ENCODE results near the gene TMEM213.

The TMEM213 gene

DNA sequence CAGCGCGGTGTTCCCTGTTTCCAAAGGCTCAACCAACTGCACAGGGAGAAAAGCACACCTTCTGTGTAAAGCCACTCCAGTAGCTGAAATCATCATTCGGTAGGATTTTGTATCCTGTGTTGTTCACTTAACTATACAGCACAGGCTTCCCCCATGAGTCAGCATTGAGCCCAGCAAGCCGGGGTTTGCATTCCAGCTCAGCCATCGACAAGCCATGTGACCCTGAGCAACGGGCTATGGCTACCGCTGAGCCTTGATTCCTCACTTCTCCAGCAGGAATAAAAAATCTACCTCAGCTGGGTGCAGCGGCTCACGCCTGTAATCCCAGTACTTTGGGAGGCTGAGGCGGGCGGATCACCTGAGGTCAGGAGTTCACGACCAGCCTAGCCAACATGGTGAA lies 44.3 kb downstream of the TMEM213 start:
- DNase-seq (ENCODE audit: low read depth, low spot score): no peak

DNA sequence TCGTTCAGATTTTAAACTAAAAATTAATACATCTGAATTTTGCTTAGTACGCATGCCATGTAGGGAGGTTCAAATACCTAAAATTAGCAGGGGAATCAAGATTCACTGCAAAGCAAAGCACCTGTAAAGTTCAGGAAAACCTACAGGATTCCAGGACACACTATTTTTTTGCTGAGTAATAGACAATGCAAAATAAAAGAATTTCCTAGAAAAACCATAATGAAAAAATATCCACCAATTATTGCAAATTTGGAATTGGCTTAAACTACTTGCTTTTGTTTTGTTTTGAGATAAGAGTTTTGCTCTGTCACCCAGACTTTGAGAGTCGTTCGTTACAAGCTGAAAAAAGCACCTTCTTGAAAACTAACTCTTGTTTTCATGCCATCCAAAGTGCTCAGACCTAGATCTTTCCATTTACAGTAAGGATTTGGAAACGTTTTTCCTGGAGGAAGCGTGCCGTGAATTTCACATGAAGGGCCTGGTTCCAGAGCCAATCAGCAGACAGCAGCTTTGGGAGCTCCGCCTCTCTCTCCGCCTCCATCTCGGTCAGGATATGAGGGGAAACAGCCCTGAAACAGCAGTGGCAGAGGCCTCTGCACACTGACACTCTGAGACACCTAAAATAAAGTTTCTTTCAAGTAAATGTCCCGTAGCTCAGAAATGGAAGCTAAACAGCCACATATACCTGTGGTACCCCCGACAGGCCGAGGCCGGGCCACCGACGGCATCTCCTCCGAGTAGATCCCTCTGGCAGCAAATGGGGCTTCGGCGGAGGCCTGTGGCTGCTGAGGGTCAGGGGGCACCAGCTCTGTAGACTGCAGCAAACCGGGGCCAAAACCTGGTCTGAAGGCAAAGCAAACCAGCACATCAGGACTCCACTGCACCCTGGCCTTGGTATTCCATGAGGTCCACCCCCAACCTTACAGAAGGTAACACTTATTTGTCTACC lies 46.1 kb downstream of the TMEM213 start:
- no peak for DNase-seq (ENCODE audit: low read depth, low spot score)

DNA sequence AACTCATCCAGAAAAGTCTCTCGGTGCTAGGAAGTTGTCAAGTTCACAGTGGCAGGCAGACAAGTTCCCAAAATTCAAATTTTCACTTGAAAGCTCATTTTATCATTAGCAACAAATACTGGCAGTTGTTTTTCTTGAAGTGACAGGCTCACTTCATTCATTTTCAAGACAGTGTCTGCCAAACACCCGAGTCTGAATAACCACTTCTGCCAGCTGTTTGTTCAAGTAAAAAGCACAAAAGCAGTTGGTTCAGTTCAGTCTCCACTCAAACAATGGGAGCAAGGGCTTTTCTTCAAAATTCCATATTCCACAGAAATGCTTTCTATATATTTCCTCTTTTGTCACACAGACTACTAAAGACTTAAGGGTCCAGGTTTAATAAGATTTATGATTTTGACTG lies 47.9 kb downstream of the TMEM213 start:
- DNase-seq (ENCODE audit: low read depth, low spot score): no peak

DNA sequence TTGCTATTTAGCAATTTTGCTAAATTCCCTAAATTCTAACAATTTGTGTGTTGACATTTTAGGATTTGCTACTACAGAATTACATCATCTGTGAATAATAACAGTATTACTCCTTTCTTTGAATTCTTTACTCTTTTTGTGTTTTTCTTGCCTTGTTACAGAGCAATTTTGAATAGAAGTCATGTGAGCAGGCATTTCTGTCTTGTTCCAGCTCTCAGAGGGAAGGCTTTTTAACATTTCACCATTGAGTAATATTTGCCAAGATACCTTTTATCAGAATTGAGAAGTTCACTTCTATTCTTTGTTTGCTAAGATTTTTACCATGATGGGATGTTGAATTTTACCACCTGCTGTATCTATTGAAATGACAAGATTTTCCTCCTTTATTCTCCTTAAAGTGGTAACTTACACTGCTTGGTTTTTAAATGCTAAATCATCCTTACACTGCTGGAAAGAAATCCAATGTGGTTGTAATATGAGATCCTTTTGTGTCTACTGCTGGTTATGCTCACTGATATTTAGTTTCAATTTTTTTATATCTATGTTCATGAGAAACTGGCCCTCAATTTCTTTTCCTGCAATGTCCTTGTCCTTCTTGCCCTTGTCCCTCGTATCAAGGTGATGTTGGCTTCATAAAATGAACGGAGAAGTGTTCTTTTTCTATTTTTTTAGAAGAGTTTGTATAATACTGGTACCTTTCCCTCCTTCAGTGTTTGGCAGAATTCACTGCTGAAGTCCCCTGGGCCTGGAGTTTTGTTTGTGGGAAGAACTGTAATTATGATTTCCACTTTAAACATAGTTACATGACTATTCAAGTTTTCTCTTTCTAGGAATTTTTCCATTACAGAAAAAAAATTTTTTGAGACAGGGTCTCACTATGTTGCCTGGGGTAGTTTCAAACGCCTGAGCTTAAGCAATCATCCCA lies 50.5 kb downstream of the TMEM213 start:
- no peak for DNase-seq (ENCODE audit: low read depth, low spot score)

DNA sequence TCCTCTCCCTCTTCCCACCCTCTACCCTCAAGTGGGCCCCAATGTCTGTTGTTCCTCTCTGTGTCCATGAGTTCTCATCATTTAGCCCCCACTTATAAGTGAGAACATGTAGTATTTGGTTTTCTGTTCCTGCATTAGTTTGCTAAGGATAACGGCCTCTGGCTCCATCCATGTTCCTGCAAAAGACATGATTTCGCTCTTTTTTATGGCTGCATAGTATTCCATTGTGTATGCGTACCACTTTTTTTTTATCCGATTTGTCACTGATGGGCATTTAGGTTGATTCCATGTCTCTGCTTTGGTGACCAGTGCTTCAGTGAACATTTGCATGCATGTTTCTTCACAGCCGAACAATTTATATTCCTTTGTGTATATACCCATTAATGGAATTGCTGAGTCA lies 51.9 kb downstream of the TMEM213 start:
- no peak for DNase-seq (ENCODE audit: low read depth, low spot score)

DNA sequence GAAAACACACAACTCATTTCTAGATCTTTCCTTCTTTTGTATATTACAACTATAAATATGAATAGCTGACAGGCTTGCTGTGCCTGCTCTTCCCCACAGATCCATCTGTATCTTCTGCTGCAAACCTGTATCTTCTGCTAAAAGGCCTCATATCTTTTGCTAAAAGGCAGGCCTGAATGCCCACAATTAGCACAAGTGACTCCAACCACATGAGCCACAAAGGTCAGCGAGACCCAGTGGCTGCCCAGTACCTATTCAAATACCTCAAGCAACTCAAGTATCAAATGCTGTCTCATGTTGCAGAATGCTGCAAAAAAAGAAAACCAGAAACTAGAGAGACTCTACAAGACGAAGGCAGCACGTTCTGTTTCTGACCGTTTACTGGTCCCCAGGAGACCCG lies 54.7 kb downstream of the TMEM213 start:
- DNase-seq (ENCODE audit: low read depth, low spot score): no peak

DNA sequence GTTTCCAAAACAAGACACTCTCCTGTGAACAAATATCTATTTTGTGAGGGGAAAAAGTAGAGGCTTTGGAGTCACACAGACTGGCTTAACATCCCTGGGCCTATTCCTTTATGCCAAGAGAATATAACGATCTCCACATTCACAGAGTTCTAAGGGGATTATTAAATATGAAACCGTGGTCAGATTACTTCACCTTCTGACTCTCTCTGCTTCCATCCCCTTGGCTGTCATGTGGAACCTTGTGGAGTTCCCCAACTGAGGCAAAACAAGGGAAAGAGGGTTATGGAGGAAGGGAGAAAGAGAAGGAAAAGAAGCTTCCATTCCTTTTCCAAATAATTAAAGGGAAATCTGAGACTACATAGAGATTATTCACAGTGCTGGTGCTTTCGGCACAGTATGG lies 55.7 kb downstream of the TMEM213 start:
- DNase-seq (ENCODE audit: low read depth, low spot score): no peak

DNA sequence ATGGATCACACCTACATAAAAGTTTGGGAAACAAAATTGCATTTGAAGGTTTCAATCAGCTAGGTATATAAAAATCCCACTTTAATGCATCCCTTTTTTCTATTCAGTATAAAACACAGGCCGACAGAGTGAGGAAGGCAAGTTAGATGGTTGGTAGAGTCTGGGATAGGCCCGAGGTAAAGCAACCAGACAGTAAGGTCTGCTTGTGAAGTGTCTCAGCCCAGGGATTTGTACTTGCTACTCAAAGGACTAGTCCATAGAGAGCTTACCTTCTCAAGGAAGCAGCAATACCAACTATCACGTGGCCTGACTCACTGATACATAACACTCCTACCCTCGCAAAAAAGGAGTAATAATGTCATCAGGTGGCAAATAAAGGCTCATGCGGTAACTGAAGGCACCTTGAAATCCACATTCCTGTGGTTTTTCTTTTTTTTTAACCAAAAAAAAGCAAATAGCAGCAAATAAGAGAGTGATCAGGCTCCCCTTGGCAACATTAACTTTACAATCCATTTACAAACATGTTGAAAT lies 56.4 kb downstream of the TMEM213 start:
- DNase-seq (ENCODE audit: low read depth, low spot score): no peak

DNA sequence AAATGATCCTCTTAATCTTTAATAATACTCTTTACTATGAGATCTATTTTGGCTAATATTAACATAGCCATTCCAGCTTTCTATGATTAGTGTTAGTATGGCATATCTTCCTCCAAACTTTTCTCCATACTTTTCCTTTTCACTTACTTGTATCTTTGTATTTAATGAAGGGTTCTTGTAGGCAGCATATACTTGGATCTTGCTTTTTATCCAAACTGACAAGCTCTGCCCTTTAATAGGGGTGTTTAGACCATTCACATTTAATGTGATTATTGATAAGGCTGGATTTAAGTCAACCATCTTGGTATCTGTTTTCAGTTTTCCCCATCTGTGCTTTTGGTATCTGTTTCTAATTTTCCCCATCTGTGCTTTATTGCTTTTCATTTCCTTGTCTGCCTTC lies 59.9 kb downstream of the TMEM213 start:
- DNase-seq (ENCODE audit: low read depth, low spot score): no peak

DNA sequence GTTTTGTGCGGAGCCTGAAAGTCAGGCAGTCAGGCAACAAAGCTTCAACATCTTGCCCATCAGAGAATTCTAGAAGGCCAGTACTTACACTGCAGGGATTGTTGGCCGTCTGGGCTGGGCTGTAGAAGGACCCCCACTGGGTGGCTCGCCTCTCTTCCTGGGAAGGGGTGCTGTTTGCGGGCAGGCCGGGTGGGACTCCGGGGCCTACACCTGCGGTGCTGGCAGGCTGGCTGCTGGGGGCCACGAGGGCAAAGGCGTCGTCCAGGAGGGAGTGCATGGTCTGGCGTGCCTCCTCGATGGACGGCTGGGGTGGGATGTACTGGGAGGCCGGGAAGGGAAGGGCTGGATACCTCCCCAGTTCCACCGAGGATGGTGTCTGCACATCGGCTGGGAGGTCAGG lies 63.3 kb downstream of the TMEM213 start:
- no peak for DNase-seq (ENCODE audit: low read depth, low spot score)

DNA sequence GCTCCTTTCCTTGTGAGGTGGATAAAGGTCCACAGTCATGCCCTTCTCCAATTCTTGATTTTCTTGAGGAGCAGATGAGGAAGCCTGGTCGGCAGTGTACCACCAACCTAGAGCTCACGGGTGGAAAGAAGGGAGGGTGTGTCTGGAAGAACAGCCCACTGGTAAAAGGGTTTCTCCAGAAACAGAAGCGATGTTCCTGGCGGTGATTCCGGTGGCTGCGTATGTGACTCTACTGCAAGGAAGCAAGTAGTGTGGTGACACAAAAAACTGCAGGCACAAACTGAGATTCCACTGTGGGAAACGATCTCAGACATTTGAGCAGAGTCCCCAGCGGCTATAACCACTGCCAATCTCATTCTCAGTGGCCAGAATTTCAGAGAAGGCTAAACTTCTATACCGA lies 66.1 kb downstream of the TMEM213 start:
- DNase-seq (ENCODE audit: low read depth, low spot score): no peak

DNA sequence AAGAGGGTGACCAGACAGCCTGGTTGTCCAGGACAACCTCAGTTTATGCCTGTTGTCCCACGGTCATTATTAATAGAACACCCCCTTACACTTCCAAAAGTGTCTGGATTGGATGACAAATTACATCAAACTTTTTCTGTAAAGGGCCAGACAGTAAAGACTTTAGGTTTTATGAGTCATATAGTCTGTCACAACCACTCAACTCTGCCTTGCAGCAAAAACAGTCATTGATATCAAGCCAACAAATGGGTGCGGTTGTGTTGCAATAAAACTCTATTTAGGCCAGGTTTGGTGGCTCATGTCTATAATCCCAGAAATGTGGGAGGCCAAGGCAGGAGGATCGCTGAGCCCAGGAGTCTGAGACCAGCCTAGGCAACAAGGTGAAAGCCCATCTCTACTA lies 66.9 kb downstream of the TMEM213 start:
- DNase-seq (ENCODE audit: low read depth, low spot score): no peak

DNA sequence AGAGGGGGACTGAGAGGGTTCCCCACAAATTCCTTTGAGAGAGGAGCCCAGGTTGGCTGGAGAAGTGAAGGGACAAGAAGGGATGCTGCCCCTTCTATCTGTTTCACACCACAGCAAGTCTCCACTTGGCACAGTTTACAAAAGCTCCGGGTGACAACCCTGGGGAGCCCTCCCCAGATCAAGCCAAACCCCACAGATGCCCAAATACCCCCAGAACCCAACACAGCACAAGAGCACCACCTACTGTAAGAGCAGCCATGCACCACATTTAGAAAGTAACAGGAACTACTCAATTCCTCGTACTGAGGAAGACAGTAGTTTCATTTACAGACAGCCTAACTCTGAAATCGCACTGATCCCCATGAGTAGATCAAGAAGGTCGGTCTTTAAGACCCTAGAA lies 68.0 kb downstream of the TMEM213 start:
- DNase-seq (ENCODE audit: low read depth, low spot score): no peak

DNA sequence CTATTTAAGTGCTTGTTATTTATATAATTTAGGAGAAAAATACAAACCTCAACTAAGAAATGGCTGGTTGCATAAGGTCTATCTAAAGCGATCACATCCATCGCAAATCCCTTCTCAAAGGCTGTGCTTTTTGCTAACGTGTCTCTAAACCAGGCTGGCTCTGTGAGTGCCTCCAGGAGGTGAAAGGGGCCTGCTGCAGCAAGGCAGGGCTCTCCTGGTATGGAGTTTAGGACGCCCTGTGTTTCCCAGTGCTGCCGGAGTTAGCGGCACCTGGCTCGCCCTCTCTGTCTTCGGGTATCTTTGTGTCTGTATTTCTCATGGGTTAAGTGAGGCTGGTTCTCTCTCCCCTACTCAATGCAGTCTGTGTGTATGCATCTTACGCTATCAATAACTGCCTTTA lies 68.6 kb downstream of the TMEM213 start:
- DNase-seq (ENCODE audit: low read depth, low spot score): no peak

DNA sequence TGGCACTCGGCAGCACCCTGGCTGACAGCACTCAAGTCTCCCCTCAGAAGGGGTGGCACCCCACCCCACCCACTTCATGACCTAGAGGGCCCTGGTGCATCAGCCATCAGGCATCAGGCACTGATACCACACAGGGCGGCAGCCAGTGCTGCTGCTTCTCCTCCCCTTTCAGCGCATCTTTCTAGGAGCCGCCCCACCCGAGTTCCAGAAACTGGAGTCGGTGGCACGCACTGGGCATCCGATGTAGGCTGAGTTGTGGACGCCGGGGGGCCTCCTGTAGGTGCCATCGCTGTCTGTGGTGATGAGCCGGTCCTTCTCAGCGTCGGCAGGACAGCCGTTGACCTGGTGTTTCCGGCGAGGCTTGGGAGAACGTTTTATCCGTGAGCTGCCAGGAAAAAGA lies 70.0 kb downstream of the TMEM213 start:
- no peak for DNase-seq (ENCODE audit: low read depth, low spot score)

DNA sequence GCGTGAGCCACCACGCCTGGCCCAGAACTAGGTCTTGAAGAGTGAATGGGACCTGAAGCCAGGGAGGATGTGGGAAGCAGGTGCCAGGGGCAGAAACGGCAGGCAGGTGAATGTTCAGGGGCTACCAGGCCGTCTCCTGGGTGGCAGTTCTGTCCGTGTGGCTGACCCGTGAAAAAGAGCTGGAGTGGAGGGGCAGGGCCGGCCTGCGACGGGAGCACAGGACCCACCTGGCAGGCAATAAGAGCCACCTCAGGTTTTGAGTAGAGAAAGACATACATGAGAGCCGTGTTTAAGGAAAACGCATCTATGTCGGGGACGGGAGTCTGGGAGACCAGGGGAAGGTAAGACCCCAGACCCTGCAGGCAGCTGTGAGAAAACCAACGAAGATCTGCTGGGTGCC lies 70.9 kb downstream of the TMEM213 start:
- DNase-seq (ENCODE audit: low read depth, low spot score): no peak

DNA sequence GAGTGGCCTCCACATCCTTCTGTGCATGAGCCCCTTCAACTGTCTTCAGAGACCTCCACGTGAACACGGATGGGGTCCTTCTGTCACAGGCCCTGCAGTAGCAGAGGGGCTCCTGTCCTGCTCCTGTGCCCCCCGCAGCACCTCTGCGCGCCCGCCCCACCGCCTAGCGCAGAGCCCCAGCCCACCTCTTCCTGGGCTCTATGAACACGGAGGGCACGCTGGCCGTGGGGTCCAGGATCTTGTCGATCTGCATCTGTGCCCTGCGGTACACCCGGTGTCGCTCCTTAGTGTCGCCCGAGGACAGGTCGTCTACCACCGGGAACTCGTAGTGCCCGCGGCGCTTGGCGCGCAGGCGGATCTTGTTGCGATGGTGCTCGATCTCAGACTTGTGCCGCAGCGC lies 71.6 kb downstream of the TMEM213 start:
- no peak for DNase-seq (ENCODE audit: low read depth, low spot score)

DNA sequence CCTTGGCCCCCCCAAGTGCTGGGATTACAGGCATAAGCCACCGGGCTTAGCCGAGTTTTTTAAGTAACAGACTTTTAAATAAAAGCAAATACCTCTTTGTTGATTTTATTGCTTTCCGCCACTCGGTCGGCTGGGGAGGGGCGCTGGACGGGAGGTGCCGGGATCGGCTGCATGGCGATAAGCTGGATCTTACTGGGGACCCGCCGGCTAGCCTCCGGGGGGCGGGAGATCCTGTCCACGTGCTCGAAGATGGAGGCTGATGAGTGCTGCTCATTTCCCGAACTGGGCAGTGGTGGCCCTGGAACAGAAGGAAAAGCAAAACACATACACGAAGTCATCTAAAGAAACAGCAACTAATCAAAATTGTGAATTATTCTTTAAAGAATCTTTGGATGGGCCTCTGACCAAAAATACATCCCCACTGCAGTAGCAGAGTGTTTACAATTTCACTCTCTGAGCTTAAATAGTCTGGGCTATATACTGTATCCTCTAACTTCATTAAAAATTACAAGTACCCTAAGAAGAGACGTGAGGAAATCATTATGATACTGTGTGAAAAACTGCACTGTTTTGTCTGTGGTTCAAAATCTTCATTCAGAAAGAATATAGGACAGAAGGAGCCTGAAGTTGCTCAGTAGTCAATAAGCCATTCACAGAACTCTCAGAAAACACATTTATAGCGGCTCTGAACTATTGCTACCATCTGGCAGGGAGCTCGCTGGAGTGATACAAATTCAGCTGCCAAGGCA lies 73.4 kb downstream of the TMEM213 start:
- no peak for DNase-seq (ENCODE audit: low read depth, low spot score)

DNA sequence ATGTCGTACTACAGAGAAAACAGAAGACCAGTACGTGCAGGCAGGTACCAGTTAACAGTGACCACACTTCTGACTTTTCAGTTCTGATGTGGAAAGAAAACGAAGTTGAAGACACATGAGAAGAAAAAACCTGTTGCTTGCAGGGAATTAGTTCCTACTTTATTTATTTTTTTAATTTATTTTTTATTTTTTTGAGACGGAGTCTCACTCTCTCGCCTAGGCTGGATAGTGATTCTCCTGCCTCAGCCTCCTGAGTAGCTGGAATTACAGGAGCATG lies 74.0 kb downstream of the TMEM213 start:
- DNase-seq (ENCODE audit: low read depth, low spot score): no peak

DNA sequence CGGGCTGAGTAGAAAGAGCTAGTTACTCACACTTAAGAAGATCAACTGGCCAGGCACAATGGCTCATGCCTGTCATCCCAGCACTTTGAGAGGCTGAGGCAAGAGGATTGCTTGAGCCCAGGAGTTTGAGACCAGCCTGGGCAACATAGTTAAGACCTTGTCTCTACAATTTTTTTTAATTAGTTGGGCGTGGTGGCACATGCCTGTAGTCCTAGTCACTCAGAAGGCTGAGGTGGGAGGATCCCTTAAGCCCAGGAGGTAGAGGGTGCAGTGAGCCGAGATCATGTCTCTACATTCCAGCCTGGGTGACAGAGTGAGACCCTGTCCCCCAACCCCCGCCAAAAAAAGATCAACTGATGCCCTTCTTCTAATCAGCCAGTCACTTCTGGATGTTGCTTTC lies 74.8 kb downstream of the TMEM213 start:
- DNase-seq (ENCODE audit: low read depth, low spot score): no peak

DNA sequence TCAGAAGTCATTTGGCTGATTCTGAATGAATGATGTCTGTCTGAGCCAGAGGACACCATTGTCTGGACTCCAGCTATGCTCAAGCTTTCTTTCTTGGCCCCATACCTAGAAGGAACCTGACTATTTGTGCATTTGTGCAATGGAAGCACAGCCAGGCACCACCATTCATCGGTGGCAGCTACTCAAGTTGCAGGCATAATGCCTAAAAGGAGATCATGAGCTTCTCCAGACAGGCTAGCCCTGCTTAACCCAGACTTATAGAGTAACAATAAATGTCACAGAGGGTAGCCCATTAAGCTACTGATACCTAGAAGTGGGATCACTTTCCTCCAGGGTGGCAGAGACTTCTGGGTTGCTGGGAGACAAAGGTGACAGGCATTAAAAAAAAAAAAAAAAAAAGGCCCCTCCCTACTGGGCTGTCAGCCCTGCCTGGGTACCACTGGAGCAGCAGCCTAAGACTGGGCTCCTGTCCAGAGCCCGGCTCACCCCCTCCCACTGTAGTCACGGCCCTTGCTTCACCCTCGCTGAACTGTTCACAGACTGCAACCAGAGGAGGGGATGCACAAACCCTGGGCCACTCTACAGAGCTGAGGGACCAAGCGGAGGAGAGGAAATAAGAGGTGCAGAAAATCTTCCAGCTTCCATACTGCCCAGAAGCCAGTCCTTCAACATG lies 75.6 kb downstream of the TMEM213 start:
- no peak for DNase-seq (ENCODE audit: low read depth, low spot score)

Data from activated naive CD8-positive, alpha-beta T cell treated with anti-CD3 and anti-CD28 coated beads, Interleukin-2, amount 50 U/mL, for 16 hours (primary cell).